HG03045 (cell line): Measurements from ENCODE around the gene SRGAP3.

Experiments
- ATAC-seq: cut with Tn5 transposase; IDR thresholded peaks from one replicate; pipeline ENCODE4 v1.9.1; 2021; ENCODE audit warnings: mild to moderate bottlenecking, moderate library complexity; ENCODE audit not compliant: unreplicated experiment

The SRGAP3 gene

DNA sequence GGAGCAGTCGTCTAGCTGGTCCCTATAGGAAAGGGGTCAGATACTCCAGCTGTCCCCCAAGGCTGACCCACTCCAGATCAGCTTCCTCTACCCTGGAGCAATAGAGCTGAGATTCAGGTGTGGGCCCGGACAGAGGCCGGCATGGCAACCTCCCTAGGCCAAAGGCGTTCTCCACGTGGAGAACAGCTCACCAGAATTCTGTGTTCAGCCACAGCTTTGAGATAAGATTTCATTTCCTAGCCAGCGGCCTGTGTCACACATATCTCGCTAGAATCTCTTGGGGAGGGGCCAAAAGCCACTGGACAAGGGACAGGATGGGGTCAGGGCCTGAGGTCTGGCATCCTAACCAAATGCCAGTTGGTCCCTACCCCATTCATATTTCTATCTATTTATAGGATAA, 20.1 kb downstream of the SRGAP3 start:
- no peak for ATAC-seq

DNA sequence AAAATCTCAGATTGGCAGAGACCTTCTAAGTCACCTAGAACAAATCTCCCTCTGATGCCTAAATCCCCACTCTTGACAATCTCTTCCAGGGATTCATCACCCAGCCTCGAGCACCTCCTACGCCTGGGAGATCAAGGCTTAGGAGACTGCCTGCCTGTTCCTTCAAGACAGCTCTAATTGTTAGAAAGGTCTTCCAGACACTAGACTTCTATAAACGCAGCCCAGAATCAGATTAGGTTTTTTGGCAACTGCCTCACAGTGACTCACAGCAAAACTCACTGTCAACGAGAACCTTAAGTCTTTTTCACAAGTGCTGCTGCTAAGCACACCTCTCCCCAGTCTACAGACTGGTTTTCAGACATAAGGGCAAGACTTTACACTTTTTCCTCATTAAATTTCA, 23.1 kb downstream of the SRGAP3 start:
- no peak for ATAC-seq

DNA sequence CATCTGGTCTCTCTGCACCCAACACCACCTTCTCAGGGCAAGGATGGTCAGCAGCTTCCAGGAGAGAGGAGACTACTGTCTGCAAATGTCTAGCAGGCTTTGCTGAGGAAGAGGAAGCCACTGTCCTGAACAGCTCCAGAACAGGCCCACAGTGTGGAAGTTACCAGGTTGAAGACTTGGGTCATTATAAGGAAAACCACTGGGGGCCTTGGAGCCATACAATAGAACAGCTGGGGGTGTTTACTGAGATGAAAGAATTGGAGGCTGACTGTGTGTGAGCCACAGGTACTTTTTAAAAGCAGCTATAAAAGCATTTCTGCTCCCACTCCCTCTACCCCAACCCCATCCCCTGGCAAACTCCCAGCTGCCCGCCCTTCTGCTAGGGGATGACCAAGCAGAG, 24.2 kb downstream of the SRGAP3 start:
- ATAC-seq: no peak

DNA sequence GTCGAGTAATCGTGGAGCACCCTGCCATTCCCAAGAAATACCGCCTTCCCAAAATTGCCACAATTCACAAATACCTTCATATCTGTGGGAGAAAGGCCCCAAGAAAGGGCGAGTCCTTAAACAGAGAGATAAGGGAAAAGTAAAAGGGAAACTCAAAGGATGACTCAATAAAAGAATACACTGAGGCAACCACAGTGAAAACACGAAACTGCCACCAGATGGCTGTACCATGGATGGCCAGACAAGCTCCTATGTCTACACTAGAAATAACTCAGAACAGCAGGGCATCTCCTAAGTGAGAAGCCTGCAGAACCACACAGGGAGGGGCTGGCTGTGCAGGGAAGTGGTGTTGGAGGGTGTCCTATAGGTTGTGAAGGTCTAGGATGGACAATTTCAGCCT, 25.0 kb downstream of the SRGAP3 start:
- ATAC-seq: peak; percentile 92

DNA sequence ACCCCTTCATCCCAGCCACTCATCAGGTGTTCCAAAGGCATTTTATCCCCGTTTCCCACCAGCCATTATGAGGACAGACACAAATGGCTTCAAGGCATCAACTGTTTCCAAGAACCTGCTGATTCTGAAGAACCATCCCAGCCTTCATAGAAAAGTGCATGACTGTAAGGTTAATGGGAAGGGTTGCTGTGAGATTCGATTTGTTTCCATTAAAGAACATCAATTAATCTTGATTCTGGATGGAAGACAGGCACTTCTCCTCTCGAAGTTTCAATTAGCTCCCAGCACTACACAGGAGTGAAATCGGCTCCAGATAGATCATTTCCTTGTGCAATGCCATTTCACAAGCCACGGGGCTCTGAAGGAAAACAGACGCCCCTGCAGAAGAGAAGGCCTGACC, 25.8 kb downstream of the SRGAP3 start:
- ATAC-seq: no peak

DNA sequence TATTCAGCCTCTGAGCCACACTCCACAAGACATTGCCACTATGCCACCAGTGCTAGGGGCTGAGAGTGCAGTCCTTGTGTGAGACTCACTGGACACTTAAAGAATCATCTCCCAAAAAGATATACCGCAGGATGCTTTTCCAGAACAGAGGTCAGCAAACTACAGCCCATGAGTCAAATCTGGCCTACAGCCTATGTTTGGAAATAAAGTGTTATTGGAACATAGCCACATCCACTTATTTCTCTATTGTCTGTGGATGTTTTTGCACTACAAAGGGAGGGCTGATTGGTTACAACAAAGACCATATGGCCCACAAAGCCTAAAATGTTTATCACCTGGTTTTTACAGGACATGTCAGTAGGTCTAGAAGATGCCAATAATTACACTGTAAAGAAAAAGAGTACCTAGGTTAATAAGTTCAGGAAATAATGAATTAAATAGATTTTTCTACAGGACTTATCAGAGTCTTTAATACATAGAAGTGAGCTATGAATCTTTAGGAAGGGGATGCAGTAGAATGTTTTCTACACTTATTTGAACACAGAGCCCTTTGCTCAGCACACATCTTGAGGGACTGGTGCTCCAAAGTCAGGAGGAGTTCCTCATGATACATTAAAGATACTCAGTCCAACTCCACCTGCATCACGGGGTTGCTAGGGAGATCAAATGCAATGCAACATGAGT, 26.3 kb downstream of the SRGAP3 start:
- ATAC-seq: no peak

DNA sequence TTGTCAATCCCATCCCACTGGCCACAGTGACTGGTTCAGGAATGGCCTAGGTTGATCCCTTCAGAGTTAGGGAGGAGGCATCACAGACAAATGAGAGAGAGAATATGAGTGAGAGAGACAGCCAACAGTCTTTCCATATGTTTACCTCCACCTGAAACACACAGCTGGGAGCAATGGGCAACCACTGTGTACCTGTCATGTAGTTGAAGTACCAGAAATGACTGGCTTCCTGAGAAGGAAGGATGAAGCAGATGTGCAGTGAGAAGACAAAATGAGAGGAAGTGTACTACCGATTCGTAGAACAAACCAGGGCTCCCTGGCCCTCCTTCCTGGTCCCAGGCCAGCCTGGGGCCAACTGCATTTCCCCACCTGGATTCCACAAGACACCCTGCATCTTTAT, 27.4 kb downstream of the SRGAP3 start:
- ATAC-seq: no peak

DNA sequence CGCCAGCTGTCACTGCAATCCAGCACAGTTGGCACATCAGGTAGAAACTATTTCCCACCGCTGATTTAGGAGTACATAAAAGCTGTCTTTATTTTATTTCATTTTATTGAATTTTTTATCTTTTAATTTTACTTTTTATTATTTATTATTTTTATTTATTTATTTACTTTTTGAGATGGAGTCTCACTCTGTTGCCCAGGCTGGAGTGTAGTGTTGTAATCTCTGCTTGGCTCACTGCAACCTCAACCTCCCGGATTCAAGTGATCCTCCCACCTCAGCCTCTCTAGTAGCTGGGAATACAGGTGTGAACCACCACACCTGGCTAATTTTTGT, 31.0 kb downstream of the SRGAP3 start:
- no peak for ATAC-seq

DNA sequence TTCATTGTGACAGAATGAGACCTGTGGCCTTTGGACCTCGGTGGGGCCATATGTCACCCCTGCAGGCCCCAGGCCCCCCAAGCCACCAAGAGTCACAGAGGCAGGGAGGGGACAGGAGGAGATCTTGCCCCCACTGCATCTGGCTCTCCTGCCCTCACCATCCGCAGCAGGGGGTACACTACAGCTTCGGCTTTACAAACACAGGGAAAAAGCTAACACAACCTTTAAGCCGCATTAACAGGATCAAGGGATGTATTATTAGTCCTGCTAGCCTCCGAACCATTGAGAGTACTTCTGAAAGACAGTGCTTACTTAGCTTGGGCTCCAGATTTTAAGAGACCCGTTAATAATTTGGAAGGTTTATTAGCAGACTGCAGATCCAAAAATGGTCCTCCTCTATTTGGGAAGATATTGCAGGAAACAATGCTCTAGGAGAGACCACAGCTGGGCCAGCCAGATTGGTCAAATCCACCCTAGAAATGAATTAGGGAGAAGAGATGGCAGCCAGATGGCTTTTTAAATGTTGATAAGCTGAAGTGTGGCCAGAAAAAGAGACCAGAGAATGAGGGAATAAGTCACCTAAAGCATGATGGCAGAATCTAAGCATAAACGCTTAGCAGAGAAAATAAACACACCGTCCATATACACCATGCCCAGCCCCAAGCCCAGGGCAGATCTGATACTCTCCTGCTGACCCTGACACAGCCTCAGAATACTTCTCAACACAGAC, 31.5 kb downstream of the SRGAP3 start:
- ATAC-seq: no peak

DNA sequence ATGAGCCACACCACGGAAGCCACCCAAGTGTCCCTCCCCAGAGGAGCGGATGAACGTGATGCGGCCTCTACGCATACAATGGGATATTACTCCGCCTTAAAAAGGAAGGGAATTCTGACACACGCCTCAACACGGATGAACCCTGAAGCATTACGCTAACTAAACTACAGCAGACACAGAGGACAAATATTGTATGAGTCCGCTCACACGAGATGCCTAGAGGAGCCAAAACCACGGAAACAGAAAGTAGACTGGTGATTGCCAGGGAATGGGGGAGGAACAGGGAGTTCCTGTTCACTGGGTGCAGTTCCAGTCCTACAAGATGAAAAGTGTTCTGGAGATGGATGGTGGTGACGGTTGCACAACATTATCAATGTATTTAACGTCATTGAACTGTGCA, 32.7 kb downstream of the SRGAP3 start:
- ATAC-seq: no peak

DNA sequence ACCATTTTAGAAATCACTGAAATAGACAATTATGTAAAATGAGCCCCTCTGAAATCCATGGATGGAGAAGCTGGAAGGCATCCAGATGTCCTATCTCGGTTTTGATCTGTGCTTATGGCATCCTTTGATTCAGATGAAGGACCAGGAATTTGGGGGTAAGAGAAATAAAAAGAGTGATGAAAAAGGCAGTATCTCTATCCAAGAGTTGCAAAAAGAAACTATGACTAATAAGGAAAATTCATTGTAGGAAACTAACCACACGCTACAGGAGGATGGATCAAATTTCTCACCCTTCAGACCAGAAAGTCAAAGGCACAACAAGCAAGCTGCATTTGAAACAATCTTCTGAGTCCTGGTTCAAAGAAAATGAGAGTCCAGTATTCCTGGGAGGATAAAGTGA, 34.8 kb downstream of the SRGAP3 start:
- no peak for ATAC-seq

DNA sequence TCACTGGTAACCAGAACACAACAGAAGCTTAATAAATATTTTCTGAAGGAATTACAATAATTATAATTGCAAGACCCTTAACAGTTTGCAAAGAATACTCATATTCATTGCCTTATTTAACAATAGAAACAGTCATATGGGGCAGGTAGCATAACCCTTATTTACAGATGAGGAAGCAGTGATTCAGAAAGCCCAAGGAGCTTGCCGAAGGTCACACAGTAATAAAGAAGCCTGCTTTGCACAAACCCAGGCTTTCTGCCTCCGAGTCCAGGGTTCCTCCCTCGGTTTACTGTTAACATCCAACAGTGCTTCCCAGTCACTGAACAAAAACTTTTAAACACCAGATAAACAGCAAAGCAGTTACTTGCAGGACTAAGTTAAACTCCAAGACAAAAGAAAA, 35.3 kb downstream of the SRGAP3 start:
- ATAC-seq: no peak

DNA sequence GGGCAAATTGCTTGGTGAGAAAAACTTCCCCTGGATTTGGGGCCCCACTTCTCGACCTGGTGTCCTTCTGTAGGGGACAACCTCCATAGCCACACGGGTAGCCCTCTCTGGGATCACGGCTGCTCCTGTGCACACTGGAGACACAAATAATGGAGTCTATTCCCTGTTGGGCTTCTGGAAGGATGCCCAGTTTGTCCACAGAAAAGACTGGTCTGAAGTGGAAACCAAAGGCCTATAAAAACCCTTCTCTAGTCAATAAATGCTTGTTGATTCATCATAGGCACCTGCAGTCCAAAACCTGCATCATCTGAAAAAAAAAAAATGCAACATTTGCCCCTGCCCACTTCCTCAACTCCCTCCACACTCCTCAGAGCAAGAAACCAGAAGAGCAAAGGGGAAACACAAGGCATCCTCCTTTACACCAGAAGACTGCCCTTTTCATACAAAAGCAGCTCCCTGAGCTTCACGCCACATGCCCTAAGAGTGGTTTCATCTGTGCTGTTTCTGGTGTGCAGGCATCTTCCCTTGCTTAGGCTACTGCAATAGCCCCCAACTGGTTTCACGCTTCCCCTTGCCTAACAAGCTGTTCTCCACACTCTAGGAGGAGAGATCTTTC, 36.3 kb downstream of the SRGAP3 start:
- no peak for ATAC-seq

DNA sequence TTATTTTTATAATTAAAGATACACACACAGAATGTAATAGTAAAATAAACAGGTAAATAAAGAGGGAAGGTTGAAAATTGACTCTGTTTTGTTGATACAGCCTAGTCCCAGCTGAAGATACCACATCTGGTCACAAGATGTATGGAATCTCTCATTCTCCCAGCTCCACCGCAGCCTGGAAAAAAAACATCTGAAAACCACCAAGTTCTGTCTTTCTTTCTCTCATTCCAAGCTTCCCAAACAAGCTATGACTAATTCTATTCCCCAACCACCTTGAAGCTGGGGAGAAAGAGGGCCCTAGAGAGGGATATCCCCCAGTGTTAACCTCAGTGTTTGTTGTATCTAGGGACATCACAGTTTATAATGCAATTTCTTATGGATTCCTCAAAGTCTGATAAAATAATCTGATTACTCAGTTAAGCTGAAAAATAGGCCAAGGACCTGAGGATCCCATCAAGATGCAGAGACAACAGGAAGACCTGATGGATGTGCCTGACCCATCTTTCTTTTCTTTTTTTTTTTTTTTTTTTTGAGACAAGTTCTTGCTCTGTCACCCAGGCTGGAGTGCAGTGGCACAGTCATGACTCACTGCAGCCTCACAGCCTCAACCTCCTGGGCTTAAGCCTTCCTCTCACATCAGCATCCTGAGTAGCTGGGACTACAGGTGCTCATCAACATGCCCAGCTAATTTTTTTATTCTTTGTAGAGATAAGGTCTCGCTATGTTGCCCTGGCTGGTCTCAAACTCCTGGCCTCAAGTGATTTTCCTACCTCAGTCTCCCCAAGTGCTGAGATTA, 38.1 kb downstream of the SRGAP3 start:
- no peak for ATAC-seq

DNA sequence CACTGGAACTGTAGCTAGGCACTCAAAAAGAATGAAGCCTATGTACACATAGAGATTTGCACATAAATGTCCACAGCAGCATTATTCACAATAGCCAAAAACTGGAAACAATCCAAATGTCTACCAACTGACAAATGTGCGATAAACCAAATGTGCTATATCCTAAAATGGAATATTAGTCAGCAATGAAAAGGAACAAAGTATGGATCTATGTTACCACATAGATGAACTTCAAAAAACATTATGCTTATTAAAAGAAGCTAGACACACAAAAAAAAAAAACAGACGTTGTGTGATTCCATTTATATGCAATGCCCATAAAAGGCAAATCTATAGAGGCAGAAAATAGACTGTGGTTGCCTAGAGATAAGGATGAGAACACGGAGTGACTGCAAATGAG, 39.7 kb downstream of the SRGAP3 start:
- no peak for ATAC-seq

DNA sequence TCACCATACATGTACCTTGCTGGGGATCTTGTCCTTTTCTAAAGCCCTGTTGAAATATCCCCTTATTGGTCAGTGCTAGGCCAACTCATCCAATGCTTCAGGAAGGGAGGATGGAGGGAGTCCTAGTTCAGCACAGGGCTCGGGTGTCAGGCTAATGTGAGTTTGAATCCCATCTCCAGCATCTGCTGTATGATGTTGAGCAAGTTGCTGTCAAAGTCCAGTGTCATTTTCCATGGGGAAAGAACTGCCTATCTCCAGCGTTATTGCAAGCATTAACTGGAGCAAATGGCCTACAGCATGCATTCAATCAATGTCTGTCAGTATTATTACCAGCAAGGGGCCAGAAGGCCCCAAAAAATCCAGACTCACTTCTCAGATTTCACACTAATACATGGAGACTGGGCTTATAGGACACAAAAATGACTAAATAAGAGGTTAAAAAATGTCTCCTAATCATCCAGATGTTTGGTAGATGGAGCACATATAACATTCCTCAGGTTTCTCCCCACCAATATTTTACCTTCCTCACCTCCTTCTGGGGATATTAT, 40.8 kb downstream of the SRGAP3 start:
- ATAC-seq: no peak

DNA sequence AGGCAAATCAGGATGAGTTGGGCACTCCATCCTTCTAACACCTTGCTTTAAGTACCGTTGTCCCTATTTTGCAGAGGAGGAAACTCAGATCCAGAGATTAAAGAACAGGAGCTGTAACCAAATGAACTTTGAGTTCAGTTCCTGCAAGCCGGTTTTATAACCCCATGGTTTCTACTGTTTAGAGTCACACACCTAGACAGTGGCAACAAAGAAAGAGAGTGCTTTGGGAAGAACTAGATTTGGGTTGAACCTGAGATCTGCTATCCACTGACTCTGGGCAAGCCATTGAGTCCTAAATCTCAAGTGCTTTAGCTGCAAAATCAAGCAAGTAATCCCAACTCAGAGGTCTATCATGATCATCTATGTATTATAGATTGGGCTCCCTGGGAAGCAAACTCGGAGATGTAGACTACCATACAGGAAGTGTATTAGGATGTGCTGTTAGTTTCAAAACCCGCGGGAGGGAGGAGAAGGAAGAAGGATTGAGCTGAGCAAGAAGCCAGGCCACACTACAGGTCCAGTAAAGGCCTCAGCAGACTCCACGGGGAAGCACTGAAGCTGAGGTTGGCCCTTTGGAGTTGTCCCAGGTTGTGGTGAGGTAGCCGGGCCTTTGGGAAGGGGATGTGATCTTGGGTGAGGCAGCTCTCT, 42.2 kb downstream of the SRGAP3 start:
- ATAC-seq: no peak

DNA sequence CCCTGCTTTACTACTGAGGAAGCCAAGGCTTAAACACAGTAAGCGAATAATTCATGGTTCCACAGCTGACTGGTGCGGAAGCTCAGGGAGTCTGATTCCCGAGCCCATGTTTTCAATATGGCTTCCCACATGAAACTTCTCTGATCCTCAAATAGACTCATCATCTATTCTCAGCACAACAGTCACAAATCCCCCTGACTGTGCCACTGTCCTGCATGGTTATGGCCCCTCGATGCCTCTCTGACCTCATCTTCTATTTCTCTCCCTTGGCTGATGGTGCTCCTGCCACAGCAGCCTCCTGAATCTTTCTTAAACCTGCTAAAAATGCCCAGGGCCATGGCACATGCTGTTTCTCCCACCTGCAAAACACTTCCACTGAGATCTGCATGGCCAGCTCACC, 43.2 kb downstream of the SRGAP3 start:
- ATAC-seq: no peak

DNA sequence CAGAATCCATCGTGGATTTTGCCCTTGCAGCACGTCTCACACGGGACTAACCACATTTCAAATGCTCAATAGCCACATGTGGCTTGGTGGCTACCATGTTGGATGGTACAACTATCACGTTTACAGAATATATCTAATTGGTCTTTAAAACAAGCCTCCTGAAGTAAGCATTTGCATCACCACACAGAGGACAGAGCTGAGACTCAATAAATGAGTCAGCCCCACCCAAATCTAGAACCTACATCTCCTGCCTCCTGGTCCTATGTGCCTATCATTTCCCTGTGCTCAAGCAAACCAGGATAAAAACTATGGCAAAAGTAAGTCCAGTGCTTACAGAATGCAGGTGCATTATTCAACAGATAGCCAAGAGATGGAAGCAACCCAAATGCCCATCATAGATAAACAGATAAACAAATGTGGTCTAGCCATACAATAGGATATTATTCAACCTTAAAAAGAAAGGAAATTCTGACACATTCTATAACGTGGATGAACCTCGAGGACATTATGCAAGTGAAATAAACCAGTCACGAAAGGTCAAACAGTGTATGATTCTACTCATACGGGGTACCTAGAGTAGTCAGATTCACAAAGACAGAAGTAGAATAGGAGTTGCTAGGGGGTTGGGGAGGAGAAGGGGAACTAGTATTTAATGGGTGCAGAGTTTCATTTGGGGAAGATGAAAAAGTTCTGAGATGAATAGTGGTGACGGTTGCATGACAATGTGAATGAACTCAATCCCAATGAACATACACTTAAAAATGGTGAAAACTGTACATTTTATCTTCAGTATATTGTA, 43.9 kb downstream of the SRGAP3 start:
- no peak for ATAC-seq
